Fibroblast of villous mesenchyme (primary cell): ENCODE measurements around the gene AHSP. TPM values are rescaled to one million over a fixed set of nuclear protein-coding genes. Genes with fewer than 3 reads are reported as not detected.

Experiments
- DNase-seq: peaks from one replicate; pipeline ENCODE4 v3.0.0-alpha.2; 2010; ENCODE audit warnings: low read depth
- H3K4me3 ChIP-seq: 2 replicates; pipeline ENCODE4 v1.5.1; 2011; ENCODE audit warnings: low read depth, mild to moderate bottlenecking, low read length
- total RNA-seq: library from RNA; depleted of rRNA; stranded (reverse); fragments of >200 nt; gene quantifications from 2 replicates; pipeline ENCODE4 v1.2.3, GENCODE V29; 2012
- TF ChIP-seq, protein P1 (sequence below): IDR thresholded peaks from 2 replicates; pipeline ENCODE4 v1.5.1; 2012; ENCODE audit warnings: low read depth, mild to moderate bottlenecking, low read length; ENCODE audit not compliant: insufficient read depth

Gene AHSP
- total RNA-seq, 1 donor = not detected

DNA sequence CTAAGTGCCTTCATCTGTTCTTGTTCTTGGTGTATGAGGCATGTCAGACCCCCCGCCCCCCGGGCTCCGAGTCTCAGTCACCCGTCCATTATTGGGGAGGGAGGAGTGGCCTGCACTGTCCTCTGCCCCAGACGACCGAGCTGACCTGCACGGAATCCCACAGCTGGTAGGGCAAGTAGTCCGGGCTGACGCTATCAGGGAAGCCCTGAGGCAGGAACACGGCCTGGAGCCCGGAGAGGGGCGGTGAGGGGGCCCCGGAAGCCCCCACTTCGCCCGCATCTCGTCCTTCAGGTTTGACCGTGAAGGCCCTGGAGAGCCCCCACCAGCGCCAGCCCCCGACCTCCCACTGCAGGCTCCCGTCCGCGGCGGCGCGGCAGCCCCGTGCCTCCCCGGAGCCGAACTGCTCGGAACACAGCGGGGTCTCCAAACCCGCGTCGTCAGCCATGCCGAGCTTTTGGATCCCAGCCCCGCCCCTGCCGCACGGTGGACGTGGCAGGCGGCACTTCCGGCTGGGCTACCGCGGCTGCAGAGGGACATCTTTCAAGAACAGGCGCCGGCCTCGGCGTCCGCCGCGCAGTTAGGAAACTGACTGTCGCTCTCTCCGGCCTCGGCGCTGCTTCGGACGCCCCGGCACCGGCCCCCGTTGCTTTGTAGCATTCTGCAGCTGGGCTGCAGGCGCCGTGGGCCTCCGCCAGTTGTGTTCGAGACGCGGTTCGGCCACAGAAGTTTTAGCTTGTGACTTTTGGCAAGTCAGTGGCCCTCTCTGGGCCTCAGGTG is 19.6 kb upstream of the AHSP start, which contains the start of gene RUSF1:
Gene RUSF1 (minus strand): TSS at position 463 of the 777 bp plus-strand sequence. CDS start 18 bp downstream, at position 445.
- TF ChIP-seq, protein P1, sequence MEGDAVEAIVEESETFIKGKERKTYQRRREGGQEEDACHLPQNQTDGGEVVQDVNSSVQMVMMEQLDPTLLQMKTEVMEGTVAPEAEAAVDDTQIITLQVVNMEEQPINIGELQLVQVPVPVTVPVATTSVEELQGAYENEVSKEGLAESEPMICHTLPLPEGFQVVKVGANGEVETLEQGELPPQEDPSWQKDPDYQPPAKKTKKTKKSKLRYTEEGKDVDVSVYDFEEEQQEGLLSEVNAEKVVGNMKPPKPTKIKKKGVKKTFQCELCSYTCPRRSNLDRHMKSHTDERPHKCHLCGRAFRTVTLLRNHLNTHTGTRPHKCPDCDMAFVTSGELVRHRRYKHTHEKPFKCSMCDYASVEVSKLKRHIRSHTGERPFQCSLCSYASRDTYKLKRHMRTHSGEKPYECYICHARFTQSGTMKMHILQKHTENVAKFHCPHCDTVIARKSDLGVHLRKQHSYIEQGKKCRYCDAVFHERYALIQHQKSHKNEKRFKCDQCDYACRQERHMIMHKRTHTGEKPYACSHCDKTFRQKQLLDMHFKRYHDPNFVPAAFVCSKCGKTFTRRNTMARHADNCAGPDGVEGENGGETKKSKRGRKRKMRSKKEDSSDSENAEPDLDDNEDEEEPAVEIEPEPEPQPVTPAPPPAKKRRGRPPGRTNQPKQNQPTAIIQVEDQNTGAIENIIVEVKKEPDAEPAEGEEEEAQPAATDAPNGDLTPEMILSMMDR = no peak
- peak within 1 kb of the TSS; percentile 96 for H3K4me3 ChIP-seq
- DNase-seq = peak; percentile 94

DNA sequence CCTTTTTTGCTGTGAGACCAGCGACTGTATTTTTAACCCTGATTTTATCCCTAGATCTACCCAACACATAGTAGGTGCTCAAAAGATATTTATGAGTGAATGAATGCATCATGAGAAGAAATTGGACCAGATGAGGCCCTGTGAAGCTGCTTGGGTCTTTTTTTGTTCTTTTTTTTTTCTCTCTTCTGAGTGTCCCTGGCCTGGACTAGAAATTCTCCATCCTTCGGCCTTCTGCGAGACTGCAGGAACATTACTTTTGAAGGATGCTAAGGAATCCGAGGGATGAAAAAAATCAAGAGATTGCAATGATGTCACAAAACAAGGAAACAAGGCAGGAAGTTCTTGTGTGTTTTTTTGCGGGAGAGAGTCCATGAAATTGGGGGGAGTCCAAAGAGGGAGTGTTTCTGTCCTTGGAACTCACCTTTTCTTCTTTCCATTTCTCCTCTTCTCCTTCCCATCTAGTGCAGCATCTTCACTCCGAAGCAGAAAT is 18.9 kb upstream of the AHSP start:
- TF ChIP-seq, protein P1 = peak; percentile 4
- peak overlapping the region; percentile 96 for H3K4me3 ChIP-seq
- DNase-seq = peak; percentile 51

DNA sequence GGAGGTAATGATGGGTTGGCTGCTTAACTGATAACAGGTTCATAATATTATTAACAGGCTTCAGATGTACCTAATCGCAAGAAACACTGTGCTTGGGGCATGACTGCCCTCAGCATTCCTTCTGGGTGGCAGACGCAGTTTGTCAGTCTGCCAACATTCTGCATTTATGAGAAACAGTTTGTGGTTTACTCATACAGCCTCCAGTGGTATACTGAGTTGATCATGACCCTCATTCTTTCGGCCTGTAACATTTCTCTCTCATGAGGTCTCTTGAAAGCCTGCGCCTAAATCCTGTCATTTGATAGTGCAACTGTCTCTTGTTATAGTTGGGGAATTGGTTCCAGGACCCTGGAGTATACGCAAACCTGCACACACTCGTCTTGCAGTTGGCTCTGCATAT is 14.6 kb upstream of the AHSP start:
- peak; percentile 48 for DNase-seq
- no peak overlapping the region for H3K4me3 ChIP-seq
- TF ChIP-seq, protein P1 = no peak

DNA sequence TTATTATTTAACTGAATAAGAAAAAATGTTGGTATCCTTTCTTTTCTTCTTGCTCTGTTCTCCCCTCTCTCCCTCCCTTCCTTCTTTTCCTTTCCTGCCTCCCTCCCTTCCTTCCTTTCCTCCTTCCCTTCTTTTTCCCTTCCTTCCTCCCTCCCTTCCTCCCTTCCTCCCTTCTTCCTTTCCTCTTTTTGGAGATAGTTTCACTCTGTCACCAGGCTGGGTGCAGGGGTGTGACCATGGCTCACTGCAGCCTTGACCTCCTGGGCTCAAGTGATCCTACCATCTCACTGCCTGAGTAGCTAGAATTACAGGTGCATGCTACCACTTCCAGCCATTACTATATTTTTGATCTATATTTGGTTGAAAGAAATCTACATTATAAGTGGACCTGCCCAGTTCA is 13.8 kb upstream of the AHSP start:
- TF ChIP-seq, protein P1 = no peak
- DNase-seq = no peak
- H3K4me3 ChIP-seq = no peak overlapping the region

DNA sequence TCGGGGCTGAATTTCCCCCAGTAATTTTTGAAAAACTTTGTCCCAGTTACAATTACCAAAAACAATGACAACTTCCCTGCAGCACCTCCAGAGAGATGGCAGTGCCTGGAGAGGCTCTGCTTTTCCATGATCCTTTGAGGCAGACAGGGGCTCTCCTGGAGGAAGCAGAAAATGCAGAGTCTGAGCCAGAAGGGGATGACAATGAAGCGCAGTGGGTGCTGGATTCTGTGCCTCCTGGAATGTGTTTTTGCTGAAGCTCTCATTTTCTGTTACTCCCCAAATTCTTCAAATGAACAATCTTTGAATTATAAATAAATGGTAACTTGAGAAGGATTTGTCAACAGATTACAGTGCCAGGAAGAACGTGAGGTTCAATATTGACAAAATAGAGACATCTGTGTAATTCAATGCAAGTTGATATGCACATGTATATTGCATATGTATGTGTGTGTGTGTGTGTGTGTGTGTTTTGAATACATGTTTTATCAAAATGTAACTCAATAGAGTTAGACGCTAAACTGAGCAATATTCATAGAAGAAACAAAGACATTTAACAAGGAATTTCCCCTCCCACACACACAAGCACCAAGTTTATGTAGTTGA is 9.8 kb upstream of the AHSP start:
- TF ChIP-seq, protein P1 = no peak
- DNase-seq = no peak
- H3K4me3 ChIP-seq = no peak overlapping the region

DNA sequence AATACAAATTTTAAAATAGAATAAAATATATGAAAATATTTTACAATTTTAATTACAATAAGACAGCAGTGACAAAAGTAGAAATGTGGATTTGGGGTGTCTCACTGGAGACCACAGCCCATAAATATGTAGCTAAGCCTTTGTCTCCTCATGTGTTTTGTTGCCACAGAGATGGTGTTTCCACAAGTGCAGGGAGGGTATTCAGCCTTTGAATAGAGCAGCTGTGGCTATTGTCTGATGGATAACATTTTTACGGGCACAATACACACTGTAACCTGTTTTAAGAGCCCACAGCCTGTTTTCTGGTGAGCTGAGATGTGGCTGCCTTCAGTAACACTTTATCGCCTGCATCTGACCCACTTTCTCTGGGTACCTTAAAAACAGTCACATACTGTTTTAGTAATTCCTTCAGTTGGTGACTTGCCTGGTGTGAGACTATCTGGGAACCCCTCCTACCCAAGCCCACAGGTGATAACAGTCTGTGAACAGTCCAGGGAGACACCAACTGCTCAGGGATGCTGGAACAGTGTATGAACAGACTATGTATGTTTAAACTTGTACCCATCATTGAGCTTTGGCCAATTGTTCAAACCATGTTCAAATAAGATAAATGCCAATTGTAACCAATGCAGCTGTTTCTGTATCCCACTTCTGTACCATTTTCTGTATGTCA is 7.8 kb upstream of the AHSP start:
- no peak for DNase-seq
- TF ChIP-seq, protein P1 = no peak

More for the DNA sequence above, 7.8 kb upstream of the AHSP start:
- no peak overlapping the region for H3K4me3 ChIP-seq
